ENCODE results near the gene CFAP46.

CFAP46 gene

GRCh38 chr10:132918617-132919373 lies 23.6 kb downstream of the CFAP46 start:
- TF ChIP-seq SIN3A (IDR thresholded peaks at IDR 0.05; ENCODE audit: borderline replicate concordance, insufficient read depth, low read length): no peak
- TF ChIP-seq REST (IDR thresholded peaks at IDR 0.05; ENCODE audit: insufficient read depth in 1 of 2, low read depth in 2 of 2, low read length in 2 of 2): no peak
- TF ChIP-seq TAF1 (IDR thresholded peaks at IDR 0.05; ENCODE audit: borderline replicate concordance, insufficient read depth, low read length): no peak
- TF ChIP-seq FOXP2 (optimal IDR thresholded peaks at IDR 0.05; ENCODE audit: borderline replicate concordance, extremely low read depth, extremely low read length, insufficient read depth): no peak
- no peak for TF ChIP-seq POLR2AphosphoS5 (IDR thresholded peaks at IDR 0.05; ENCODE audit: low read depth, low read length)

GRCh38 chr10:132918264-132918616 lies 24.1 kb downstream of the CFAP46 start:
- TF ChIP-seq FOXP2 (optimal IDR thresholded peaks at IDR 0.05; ENCODE audit: borderline replicate concordance, extremely low read depth, extremely low read length, insufficient read depth): no peak

GRCh38 chr10:132916956-132917666 lies 25.3 kb downstream of the CFAP46 start:
- no peak for TF ChIP-seq POLR2AphosphoS5 (IDR thresholded peaks at IDR 0.05; ENCODE audit: low read depth, low read length)
- TF ChIP-seq SIN3A (IDR thresholded peaks at IDR 0.05; ENCODE audit: borderline replicate concordance, insufficient read depth, low read length): no peak
- no peak for TF ChIP-seq FOXP2 (optimal IDR thresholded peaks at IDR 0.05; ENCODE audit: borderline replicate concordance, extremely low read depth, extremely low read length, insufficient read depth)
- TF ChIP-seq TAF1 (IDR thresholded peaks at IDR 0.05; ENCODE audit: borderline replicate concordance, insufficient read depth, low read length): no peak
- TF ChIP-seq REST (IDR thresholded peaks at IDR 0.05; ENCODE audit: insufficient read depth in 1 of 2, low read depth in 2 of 2, low read length in 2 of 2): no peak

- TF ChIP-seq REST (IDR thresholded peaks at IDR 0.05; ENCODE audit: insufficient read depth in 1 of 2, low read depth in 2 of 2, low read length in 2 of 2) (no peak), POLR2AphosphoS5 (IDR thresholded peaks at IDR 0.05; ENCODE audit: low read depth, low read length) (no peak), TAF1 (IDR thresholded peaks at IDR 0.05; ENCODE audit: borderline replicate concordance, insufficient read depth, low read length) (no peak), SIN3A (IDR thresholded peaks at IDR 0.05; ENCODE audit: borderline replicate concordance, insufficient read depth, low read length) (no peak), FOXP2 (optimal IDR thresholded peaks at IDR 0.05; ENCODE audit: borderline replicate concordance, extremely low read depth, extremely low read length, insufficient read depth) (no peak)
Observed at GRCh38 chr10:132916421-132916841, 25.9 kb downstream of the CFAP46 start.

- no peak for TF ChIP-seq REST (IDR thresholded peaks at IDR 0.05; ENCODE audit: insufficient read depth in 1 of 2, low read depth in 2 of 2, low read length in 2 of 2)
- TF ChIP-seq TAF1 (IDR thresholded peaks at IDR 0.05; ENCODE audit: borderline replicate concordance, insufficient read depth, low read length): no peak
- no peak for TF ChIP-seq FOXP2 (optimal IDR thresholded peaks at IDR 0.05; ENCODE audit: borderline replicate concordance, extremely low read depth, extremely low read length, insufficient read depth)
- TF ChIP-seq SIN3A (IDR thresholded peaks at IDR 0.05; ENCODE audit: borderline replicate concordance, insufficient read depth, low read length): no peak
- no peak for TF ChIP-seq POLR2AphosphoS5 (IDR thresholded peaks at IDR 0.05; ENCODE audit: low read depth, low read length)
Observed at GRCh38 chr10:132915411-132915810, 27.0 kb downstream of the CFAP46 start.
